NCI-H1105 treated with DMSO at 0.1 percent for 48 hours (cell line): Measurements from ENCODE around the gene PDE3A.

Source experiments
- DNase-seq: peaks from one replicate; lab custom pipeline; 2025; lab: John Stamatoyannopoulos, UW

PDE3A gene

GRCh38 chr12:20495997-20496396, 127.7 kb downstream of the PDE3A start:
- no peak for DNase-seq

GRCh38 chr12:20497707-20498106, 129.4 kb downstream of the PDE3A start:
- no peak for DNase-seq

GRCh38 chr12:20501958-20502357, 133.6 kb downstream of the PDE3A start:
- no peak for DNase-seq

- no peak for DNase-seq
These were observed 135.5 kb downstream of the PDE3A start for GRCh38 chr12:20503858-20504257.

GRCh38 chr12:20505056-20505455, 136.7 kb downstream of the PDE3A start:
- DNase-seq = peak; percentile 21

GRCh38 chr12:20507056-20507455, 138.7 kb downstream of the PDE3A start:
- DNase-seq = no peak

GRCh38 chr12:20507711-20508110, 139.4 kb downstream of the PDE3A start:
- DNase-seq = peak; percentile 27

- no peak for DNase-seq
These were observed 140.0 kb downstream of the PDE3A start for GRCh38 chr12:20508359-20508758.

GRCh38 chr12:20508962-20509361, 140.6 kb downstream of the PDE3A start:
- DNase-seq = no peak

- no peak for DNase-seq
These were observed 142.5 kb downstream of the PDE3A start for GRCh38 chr12:20510811-20511210.

GRCh38 chr12:20513189-20513588, 144.9 kb downstream of the PDE3A start:
- no peak for DNase-seq

- no peak for DNase-seq
These were observed 146.3 kb downstream of the PDE3A start for GRCh38 chr12:20514598-20514997.

GRCh38 chr12:20520532-20520931, 152.2 kb downstream of the PDE3A start:
- DNase-seq = no peak

- DNase-seq = no peak
These were observed 155.3 kb downstream of the PDE3A start for GRCh38 chr12:20523658-20524057.

- no peak for DNase-seq
These were observed 155.8 kb downstream of the PDE3A start for GRCh38 chr12:20524113-20524512.

GRCh38 chr12:20525064-20525610, 156.8 kb downstream of the PDE3A start:
- no peak for DNase-seq

- no peak for DNase-seq
These were observed 159.3 kb downstream of the PDE3A start for GRCh38 chr12:20527417-20528163.

GRCh38 chr12:20528208-20528607, 159.9 kb downstream of the PDE3A start:
- no peak for DNase-seq

- no peak for DNase-seq
These were observed 177.9 kb downstream of the PDE3A start for GRCh38 chr12:20546267-20546666.

GRCh38 chr12:20547816-20548575, 179.7 kb downstream of the PDE3A start:
- DNase-seq = no peak

- DNase-seq = no peak
These were observed 180.3 kb downstream of the PDE3A start for GRCh38 chr12:20548611-20549010.

GRCh38 chr12:20549108-20549719, 180.9 kb downstream of the PDE3A start:
- no peak for DNase-seq
